Right renal cortex interstitium (tissue), 3 donors: ENCODE results near the gene BHLHE40. TPM values are rescaled to one million over a fixed set of nuclear protein-coding genes. Genes with fewer than 3 reads are reported as not detected.

Source experiments
- DNase-seq, 3 donors: peaks; one replicate each; pipeline ENCODE4 v3.0.0-alpha.2; 2013; ENCODE audit warnings: low read depth in 3 of 3, low spot score in 2 of 3
- polyA plus RNA-seq, 3 donors: library from polyadenylated mRNA; unstranded; fragments of 120-200 nt; gene quantifications; one replicate each; pipeline ENCODE4 v1.2.1, GENCODE V29; 2013; ENCODE audit not compliant: insufficient read length in 3 of 3

The BHLHE40 gene
- 10 to 100 TPM; 22.8 to 26.4 (median 26.0) TPM for polyA plus RNA-seq

GRCh38 chr3:4979428-4980228 lies at the start of gene BHLHE40:
Gene BHLHE40, plus strand, starts transcription at chr3:4979437. Its CDS starts 282 bp downstream, at chr3:4979719.
- no peak for DNase-seq

- DNase-seq: no peak
Measured at GRCh38 chr3:4930501-4930900, 48.7 kb upstream of the BHLHE40 start.

GRCh38 chr3:4934050-4934449 lies 45.2 kb upstream of the BHLHE40 start:
- no peak for DNase-seq

GRCh38 chr3:4935347-4935746 lies 43.9 kb upstream of the BHLHE40 start:
- no peak for DNase-seq

GRCh38 chr3:4936982-4937614 lies 42.1 kb upstream of the BHLHE40 start:
- no peak for DNase-seq

- no peak for DNase-seq
Measured at GRCh38 chr3:4938281-4938982, 40.8 kb upstream of the BHLHE40 start.

- no peak for DNase-seq
Measured at GRCh38 chr3:4939276-4939675, 40.0 kb upstream of the BHLHE40 start.

GRCh38 chr3:4940985-4941384 lies 38.3 kb upstream of the BHLHE40 start:
- no peak for DNase-seq

- no peak for DNase-seq
Measured at GRCh38 chr3:4943549-4943948, 35.7 kb upstream of the BHLHE40 start.

- no peak for DNase-seq
Measured at GRCh38 chr3:4945324-4945723, 33.9 kb upstream of the BHLHE40 start.

GRCh38 chr3:4947028-4947427 lies 32.2 kb upstream of the BHLHE40 start:
- no peak for DNase-seq

GRCh38 chr3:4948395-4948794 lies 30.8 kb upstream of the BHLHE40 start:
- no peak for DNase-seq

- no peak for DNase-seq
Measured at GRCh38 chr3:4949004-4949403, 30.2 kb upstream of the BHLHE40 start.

GRCh38 chr3:4949659-4950058 lies 29.6 kb upstream of the BHLHE40 start:
- no peak for DNase-seq

GRCh38 chr3:4950351-4950784 lies 28.9 kb upstream of the BHLHE40 start:
- no peak for DNase-seq

GRCh38 chr3:4950948-4951347 lies 28.3 kb upstream of the BHLHE40 start:
- DNase-seq: no peak

- DNase-seq: no peak
Measured at GRCh38 chr3:4953119-4953518, 26.1 kb upstream of the BHLHE40 start.

- no peak for DNase-seq
Measured at GRCh38 chr3:4954256-4955000, 24.8 kb upstream of the BHLHE40 start.

- DNase-seq: no peak
Measured at GRCh38 chr3:4956099-4956498, 23.1 kb upstream of the BHLHE40 start.

- no peak for DNase-seq
Measured at GRCh38 chr3:4956738-4957137, 22.5 kb upstream of the BHLHE40 start.

- no peak for DNase-seq
Measured at GRCh38 chr3:4957978-4958377, 21.3 kb upstream of the BHLHE40 start.
